ENCODE measurements around the gene HOOK2. TPM values are rescaled to one million over a fixed set of nuclear protein-coding genes. Genes with fewer than 3 reads are reported as not detected.

The HOOK2 gene
- total and polyA plus RNA-seq, 10 donors, result 7.1 to 27.4 (median 23.4) TPM

DNA sequence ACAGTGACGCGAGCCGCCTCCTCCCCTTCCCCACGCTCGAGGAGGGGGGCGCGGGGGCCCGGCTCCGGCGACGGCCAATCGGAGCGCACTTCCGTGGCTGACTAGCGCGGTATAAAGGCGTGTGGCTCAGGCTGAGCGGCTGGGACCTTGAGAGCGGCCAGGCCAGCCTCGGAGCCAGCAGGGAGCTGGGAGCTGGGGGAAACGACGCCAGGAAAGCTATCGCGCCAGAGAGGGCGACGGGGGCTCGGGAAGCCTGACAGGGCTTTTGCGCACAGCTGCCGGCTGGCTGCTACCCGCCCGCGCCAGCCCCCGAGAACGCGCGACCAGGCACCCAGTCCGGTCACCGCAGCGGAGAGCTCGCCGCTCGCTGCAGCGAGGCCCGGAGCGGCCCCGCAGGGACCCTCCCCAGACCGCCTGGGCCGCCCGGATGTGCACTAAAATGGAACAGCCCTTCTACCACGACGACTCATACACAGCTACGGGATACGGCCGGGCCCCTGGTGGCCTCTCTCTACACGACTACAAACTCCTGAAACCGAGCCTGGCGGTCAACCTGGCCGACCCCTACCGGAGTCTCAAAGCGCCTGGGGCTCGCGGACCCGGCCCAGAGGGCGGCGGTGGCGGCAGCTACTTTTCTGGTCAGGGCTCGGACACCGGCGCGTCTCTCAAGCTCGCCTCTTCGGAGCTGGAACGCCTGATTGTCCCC, 16.1 kb upstream of the HOOK2 start, which contains the start of gene JUNB:
TSS of gene JUNB (plus strand) at position 142 of the 706 bp plus-strand sequence. CDS start at position 428, 286 bp downstream.
- Histone ChIP-seq H3K36me3 (no peaks in the 10 kb centered on the region), H3K27me3 (replicated peaks in 1 of 7) (peaks cover 0 to 5% (median 0%) of the 10 kb centered on the region in 7 donors), H3K4me1 (peaks cover 34 to 77% (median 67%) of the 10 kb centered on the region in 6 donors), H3K4me3 (peak within 1 kb of the TSS; percentile 72 to 96 (median 88)), H3K9me3 (no peaks in the 10 kb centered on the region), H3K27ac (peak within 1 kb of the TSS; percentile 97 to 100 (median 100))
- WGBS, 5 donors, result 0 to 1% (median 0%) methylated on average over 14 to 73 of the region's 73 CpGs
- TF ChIP-seq POLR2A (IDR thresholded peaks at IDR 0.05), result peak; percentile 100
- TF ChIP-seq, protein P1, sequence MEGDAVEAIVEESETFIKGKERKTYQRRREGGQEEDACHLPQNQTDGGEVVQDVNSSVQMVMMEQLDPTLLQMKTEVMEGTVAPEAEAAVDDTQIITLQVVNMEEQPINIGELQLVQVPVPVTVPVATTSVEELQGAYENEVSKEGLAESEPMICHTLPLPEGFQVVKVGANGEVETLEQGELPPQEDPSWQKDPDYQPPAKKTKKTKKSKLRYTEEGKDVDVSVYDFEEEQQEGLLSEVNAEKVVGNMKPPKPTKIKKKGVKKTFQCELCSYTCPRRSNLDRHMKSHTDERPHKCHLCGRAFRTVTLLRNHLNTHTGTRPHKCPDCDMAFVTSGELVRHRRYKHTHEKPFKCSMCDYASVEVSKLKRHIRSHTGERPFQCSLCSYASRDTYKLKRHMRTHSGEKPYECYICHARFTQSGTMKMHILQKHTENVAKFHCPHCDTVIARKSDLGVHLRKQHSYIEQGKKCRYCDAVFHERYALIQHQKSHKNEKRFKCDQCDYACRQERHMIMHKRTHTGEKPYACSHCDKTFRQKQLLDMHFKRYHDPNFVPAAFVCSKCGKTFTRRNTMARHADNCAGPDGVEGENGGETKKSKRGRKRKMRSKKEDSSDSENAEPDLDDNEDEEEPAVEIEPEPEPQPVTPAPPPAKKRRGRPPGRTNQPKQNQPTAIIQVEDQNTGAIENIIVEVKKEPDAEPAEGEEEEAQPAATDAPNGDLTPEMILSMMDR (IDR thresholded peaks at IDR 0.05 in 8 of 11, conservative IDR thresholded peaks at IDR 0.05 in 3 of 11), result peak in 5 of 11 experiments; percentile 4 to 26 (median 13)
- peak; percentile 100 for TF ChIP-seq POLR2AphosphoS5 (IDR thresholded peaks at IDR 0.05)
- intact Hi-C loops (cut with DNase I; ENCODE audit: low total_unique reads), result no loop called here
- peak; percentile 100 for DNase-seq

DNA sequence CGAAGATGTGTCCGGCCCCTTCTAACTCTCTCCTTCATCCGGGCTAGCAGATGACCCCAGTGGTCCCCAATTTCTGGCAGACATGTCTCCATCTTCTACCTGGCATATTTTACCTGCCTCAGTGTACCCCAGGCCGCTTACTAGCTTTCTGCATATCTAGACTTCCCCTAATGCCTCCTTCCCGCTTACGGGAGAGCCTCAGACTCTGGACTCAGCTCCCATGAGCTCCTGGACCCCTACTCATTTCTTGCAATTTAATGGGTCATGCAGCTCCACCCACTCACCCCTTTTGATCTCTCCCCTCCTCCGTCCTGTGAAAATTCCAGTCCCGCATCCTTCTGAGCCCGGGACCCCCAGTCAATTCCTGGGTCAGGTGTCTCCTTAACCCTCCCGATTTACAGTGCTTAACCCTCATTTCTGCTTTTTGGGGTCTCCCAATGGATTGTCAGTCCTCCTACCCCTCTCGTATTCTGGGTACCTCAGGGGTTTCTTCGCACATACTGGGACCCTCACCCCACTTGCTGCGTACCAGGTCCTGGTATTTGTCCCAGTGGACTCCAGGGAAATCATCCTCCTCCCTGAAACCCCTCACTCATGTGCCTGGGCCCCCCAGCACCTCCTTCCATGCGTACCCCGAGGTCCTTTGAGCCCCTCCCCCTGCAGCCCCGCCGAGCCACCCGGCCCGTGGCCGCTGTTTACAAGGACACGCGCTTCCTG, 15.4 kb upstream of the HOOK2 start:
- WGBS, 5 donors, result 1 to 2% (median 2%) methylated on average over 13 to 22 of the region's 22 CpGs
- H3K27ac ChIP-seq, result peak overlapping the region; percentile 97 to 100 (median 100)
- peaks cover 0 to 5% (median 0%) of the 10 kb centered on the region in 7 donors for H3K27me3 ChIP-seq (replicated peaks in 1 of 7)
- peaks cover 36 to 77% (median 67%) of the 10 kb centered on the region in 6 donors for H3K4me1 ChIP-seq
- H3K9me3 ChIP-seq, result no peaks in the 10 kb centered on the region
- H3K36me3 ChIP-seq, result no peaks in the 10 kb centered on the region
- no peak for DNase-seq
- intact Hi-C loops (cut with DNase I; ENCODE audit: low total_unique reads), result no loop called here
- peak overlapping the region; percentile 72 to 96 (median 88) for H3K4me3 ChIP-seq
- no peak for TF ChIP-seq POLR2A (IDR thresholded peaks at IDR 0.05)

DNA sequence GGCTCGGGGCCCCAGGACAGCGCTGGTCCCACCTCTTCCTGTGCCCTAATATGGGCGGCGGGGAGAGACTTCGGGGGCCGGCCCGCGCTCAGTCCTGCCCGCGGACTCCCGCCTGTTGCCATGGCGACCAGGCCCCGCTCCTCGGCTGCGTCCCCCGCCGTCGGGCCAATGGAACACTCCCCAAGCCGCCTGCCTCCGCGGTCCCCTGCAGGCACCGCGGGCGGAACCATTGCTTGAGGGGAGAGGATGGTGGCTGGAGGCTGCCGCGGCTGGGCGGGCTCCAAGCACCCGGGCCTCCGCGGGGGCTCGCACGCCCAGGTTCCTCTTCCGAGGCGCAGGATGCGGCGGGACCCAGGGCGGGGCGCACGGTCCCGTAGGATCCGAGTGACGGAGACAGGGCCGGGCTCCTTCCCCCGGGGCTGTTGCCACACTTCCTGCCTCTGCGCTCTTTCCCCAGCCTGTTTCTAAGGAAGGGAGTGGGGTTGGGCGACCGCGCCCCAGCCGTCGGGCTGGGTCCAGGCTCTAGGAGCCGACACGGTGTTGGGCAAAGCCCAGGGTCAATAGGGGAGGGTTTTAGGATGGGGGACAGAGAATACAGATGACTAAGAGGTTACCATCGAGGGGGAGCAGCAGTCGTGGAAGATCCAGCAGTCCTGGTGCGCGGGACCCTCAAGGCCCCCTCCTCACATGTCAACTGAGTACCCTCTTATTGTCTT, 14.7 kb upstream of the HOOK2 start:
- peak overlapping the region; percentile 97 to 100 (median 100) for H3K27ac ChIP-seq
- no peaks in the 10 kb centered on the region for H3K36me3 ChIP-seq
- peaks cover 43 to 77% (median 67%) of the 10 kb centered on the region in 6 donors for H3K4me1 ChIP-seq
- WGBS, 5 donors, result 0 to 1% (median 1%) methylated on average over 15 to 56 of the region's 56 CpGs
- H3K9me3 ChIP-seq, result no peaks in the 10 kb centered on the region
- peak overlapping the region; percentile 72 to 96 (median 88) for H3K4me3 ChIP-seq
- DNase-seq, result peak; percentile 100
- peak; percentile 46 to 79 (median 69) for TF ChIP-seq POLR2A (IDR thresholded peaks at IDR 0.05)
- TF ChIP-seq POLR2AphosphoS5 (IDR thresholded peaks at IDR 0.05), result peak; percentile 95 to 99 (median 96)
- TF ChIP-seq, protein P1 (IDR thresholded peaks at IDR 0.05 in 8 of 11, conservative IDR thresholded peaks at IDR 0.05 in 3 of 11), result peak in 3 of 11 experiments; percentile 15 to 46 (median 38)
- intact Hi-C loops (cut with DNase I; ENCODE audit: low total_unique reads), result no loop called here
- H3K27me3 ChIP-seq (replicated peaks in 1 of 7), result peaks cover 0 to 5% (median 0%) of the 10 kb centered on the region in 7 donors

DNA sequence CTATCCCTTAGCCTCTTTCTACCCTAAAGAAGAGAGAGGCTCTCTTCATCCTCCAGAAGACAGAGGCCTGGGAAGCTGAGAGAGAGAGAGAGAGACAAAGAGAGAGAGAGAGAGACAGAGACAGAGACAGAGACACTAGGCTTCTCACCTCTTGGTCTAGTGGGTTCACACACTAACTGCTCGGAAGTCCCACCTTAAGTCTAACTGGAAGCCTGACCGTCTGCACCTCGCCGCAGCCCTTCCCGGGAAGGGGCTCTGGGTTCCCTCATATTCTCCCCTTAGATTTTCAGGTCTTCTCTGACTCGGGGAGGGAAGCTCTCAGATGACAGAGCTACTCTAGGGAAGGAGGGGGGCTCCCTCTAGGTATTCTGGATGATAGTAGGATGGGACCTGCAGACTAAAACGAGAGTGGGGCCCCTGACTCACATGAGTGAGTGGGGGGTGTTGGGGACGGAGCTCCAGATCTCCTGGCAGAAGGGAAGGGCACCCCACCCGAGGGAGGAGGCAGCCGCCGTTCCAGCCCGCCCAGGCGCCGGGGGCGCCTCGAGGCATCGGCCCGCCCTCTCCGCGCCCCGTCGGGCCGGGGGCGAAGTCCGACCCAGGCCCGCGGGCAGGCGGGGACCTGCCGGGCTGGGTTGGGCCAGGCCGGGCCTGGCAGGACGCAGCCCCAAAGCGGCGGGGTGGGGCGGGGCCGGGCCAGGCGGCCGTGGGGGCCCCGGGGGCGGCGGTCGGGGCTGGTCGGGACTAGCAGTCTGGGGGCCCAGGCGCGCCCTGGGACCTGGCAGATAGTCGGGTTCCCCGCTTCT, 13.9 kb upstream of the HOOK2 start:
- H3K36me3 ChIP-seq, result no peaks in the 10 kb centered on the region
- 1 to 5% (median 1%) methylated on average over 24 to 46 of the region's 46 CpGs for WGBS, 5 donors
- intact Hi-C loops (cut with DNase I; ENCODE audit: low total_unique reads), result no loop called here
- no peaks in the 10 kb centered on the region for H3K9me3 ChIP-seq
- peak overlapping the region; percentile 97 to 100 (median 100) for H3K27ac ChIP-seq
- no peak for TF ChIP-seq POLR2AphosphoS5 (IDR thresholded peaks at IDR 0.05)
- peaks cover 41 to 77% (median 67%) of the 10 kb centered on the region in 6 donors for H3K4me1 ChIP-seq
- DNase-seq, result no peak
- peaks cover 0 to 5% (median 0%) of the 10 kb centered on the region in 7 donors for H3K27me3 ChIP-seq (replicated peaks in 1 of 7)
- H3K4me3 ChIP-seq, result peak overlapping the region; percentile 72 to 96 (median 88)

Measured in spleen (tissue), 11 donors.